Jurkat, Clone E6-1 (cell line): ENCODE results near the gene IL2.

Experiments used
- DNase-seq: peaks from one replicate; pipeline ENCODE4 v3.0.0-alpha.2; 2011; ENCODE audit warnings: low read depth, low spot score
- H3K4me3 ChIP-seq: 2 replicates; pipeline ENCODE4 v1.5.1; 2011; ENCODE audit warnings: mild to moderate bottlenecking, low read length, control low read depth, moderate library complexity

Gene IL2

GRCh38 chr4:122412547-122412946 is 44.0 kb downstream of the IL2 start:
- H3K4me3 ChIP-seq: no peak overlapping the region
- no peak for DNase-seq

DNA sequence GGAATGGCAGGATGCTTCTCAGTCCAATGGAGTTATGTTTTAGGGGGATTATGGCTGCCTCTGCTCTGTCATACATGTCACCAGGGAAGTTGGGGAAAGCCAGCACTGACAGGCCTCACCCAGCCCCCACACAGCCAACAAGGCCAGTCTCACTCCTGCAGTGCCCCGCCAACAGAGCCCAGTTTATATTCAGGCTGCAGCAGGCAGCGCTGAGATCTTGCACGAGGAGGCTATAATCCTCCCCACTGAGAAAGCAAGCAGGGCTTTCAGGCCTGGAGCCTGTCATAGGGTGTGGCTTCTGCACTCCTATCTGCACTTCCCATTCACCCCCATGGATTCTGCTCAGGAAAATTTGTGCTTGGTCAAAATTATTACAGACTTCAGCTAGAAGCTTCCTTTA is 52.7 kb downstream of the IL2 start:
- no peak overlapping the region for H3K4me3 ChIP-seq
- no peak for DNase-seq
